ENCODE measurements around the gene C12orf42.

DNA sequence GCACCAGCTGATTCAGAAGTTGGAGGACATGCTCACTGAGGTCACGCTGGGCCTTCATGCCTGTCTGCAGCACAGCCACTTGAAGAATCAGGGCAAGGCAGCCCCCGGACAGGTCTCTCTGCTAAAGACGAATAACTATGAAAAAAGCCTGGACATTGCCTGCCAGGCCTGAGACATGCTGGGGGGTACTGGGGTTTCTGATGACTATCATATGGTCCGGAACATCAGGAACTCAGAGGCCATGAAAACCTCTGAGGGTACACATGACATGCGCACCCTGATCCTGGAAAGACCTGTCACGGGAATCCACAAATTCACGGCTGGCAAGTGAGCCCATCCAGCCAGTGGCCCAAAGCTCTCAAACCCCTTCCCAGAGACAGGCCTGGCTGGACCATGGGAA lies 8.8 kb upstream of the C12orf42 start:
- no peak for TF ChIP-seq ZNF384 (IDR thresholded peaks at IDR 0.05)
- TF ChIP-seq TARDBP (IDR thresholded peaks at IDR 0.05): no peak
- TF ChIP-seq FOXK2 (IDR thresholded peaks at IDR 0.05): no peak
- TF ChIP-seq SUZ12 (IDR thresholded peaks at IDR 0.05): no peak
- TF ChIP-seq FOXM1 (IDR thresholded peaks at IDR 0.05; ENCODE audit: borderline replicate concordance): no peak
- no peak for TF ChIP-seq FOXA1 (IDR thresholded peaks at IDR 0.05)
- TF ChIP-seq ELF4 (IDR thresholded peaks at IDR 0.05): no peak
- TF ChIP-seq ARNT (IDR thresholded peaks at IDR 0.05): no peak
